Upper lobe of left lung (tissue), 4 donors: ENCODE results near the gene MBP.

ENCODE experiments used
- CTCF ChIP-seq, 6 experiments: fragments of 450-650 bp in 4 of 6; fragments of 200-600 bp in 2 of 6; sonication (generic) in 2 of 6; IDR thresholded peaks; one replicate each; pipeline ENCODE4 v1.5.1; 2016 to 2019; ENCODE audit warnings: antibody characterized with exemption in 6 of 6
- POLR2A ChIP-seq, 4 donors: fragments of 450-650 bp; IDR thresholded peaks; one replicate each; pipeline ENCODE4 v1.5.1; 2016 to 2017; ENCODE audit warnings: antibody characterized with exemption in 4 of 4, mild to moderate bottlenecking in 2 of 4

DNA sequence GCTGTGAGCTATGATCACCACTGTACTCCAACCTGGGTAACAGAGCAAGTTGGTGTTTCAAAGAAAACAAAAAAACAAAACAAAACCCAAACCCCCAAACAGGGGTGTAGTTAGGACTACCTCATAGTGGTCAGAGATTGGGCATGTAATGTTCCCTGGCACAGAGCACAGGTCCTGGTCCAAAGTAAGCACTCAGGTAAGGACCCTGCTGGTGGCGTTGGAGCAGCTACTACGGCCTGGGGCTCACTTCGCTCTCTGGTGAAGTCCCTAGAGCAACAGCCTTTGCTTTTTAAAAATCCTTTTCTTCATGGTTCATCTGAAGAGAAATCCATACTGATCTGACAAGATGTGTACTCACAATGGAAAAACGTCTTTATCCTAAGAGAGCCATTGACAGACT lies 179.8 kb downstream of the MBP start:
- TF ChIP-seq CTCF (IDR thresholded peaks at IDR 0.05) (no peak), POLR2A (IDR thresholded peaks at IDR 0.05) (no peak)
